Liver (tissue), 9 donors: ENCODE measurements around the gene RARA. TPM values are rescaled to one million over a fixed set of nuclear protein-coding genes. Genes with fewer than 3 reads are reported as not detected.

Experiments
- DNase-seq: peaks from one replicate; pipeline ENCODE4 v3.0.0-alpha.2; 2017; ENCODE audit warnings: low spot score
- H3K27ac ChIP-seq, 2 donors: one replicate each; pipeline ENCODE4 v1.7.0; 2013; ENCODE audit warnings: inconsistent platforms in 2 of 2, low read length in 2 of 2, control low read depth in 1 of 2, low read depth in 1 of 2, mild to moderate bottlenecking in 1 of 2
- H3K27me3 ChIP-seq, 4 donors: one replicate each; pipeline versions ENCODE4 v1.6.1 to v1.7.0; 2013; ENCODE audit warnings: low read length in 3 of 4, inconsistent platforms in 1 of 4, mild to moderate bottlenecking in 1 of 4, moderate library complexity in 1 of 4; ENCODE audit not compliant: control insufficient read depth in 4 of 4, insufficient read depth in 4 of 4
- H3K36me3 ChIP-seq, 4 donors: one replicate each; pipeline versions ENCODE4 v1.6.1 to v1.7.0; 2013; ENCODE audit warnings: low read length in 3 of 4, mild to moderate bottlenecking in 3 of 4, low read depth in 1 of 4, moderate library complexity in 1 of 4; ENCODE audit not compliant: control insufficient read depth in 4 of 4, insufficient read depth in 3 of 4
- H3K4me1 ChIP-seq, 4 donors: one replicate each; pipeline versions ENCODE4 v1.6.1 to v1.7.0; 2013; ENCODE audit warnings: low read length in 3 of 4, mild to moderate bottlenecking in 3 of 4, moderate library complexity in 1 of 4; ENCODE audit not compliant: control insufficient read depth in 4 of 4, insufficient read depth in 4 of 4
- H3K4me3 ChIP-seq, 3 donors: one replicate each; pipeline versions ENCODE4 v1.6.1 to v1.7.0; 2013; ENCODE audit warnings: low read length in 3 of 3, control low read depth in 1 of 3, low read depth in 1 of 3, mild to moderate bottlenecking in 1 of 3
- H3K9ac ChIP-seq, 2 donors: one replicate each; pipeline ENCODE4 v1.7.0; 2013; ENCODE audit warnings: low read length in 2 of 2, mild to moderate bottlenecking in 2 of 2, moderate library complexity in 2 of 2, control low read depth in 1 of 2, low read depth in 1 of 2
- H3K9me3 ChIP-seq, 4 donors: one replicate each; pipeline versions ENCODE4 v1.6.1 to v1.7.0; 2013; ENCODE audit warnings: low read length in 3 of 4; ENCODE audit not compliant: control insufficient read depth in 4 of 4
- CTCF ChIP-seq: fragments of 150-350 bp; IDR thresholded peaks from 2 replicates; pipeline ENCODE4 v1.5.1; 2017; ENCODE audit warnings: improper control_type of control experiment, low read depth, low read length; ENCODE audit not compliant: missing input control
- EGR1 ChIP-seq, 2 donors: IDR thresholded peaks; 2 replicates each; pipeline ENCODE4 v1.6.1; 2016 to 2018; ENCODE audit warnings: antibody characterized with exemption in 2 of 2, low read depth in 2 of 2
- FOXA1 ChIP-seq: IDR thresholded peaks from 2 replicates; pipeline ENCODE4 v1.6.1; 2016; ENCODE audit warnings: antibody characterized with exemption
- FOXA2 ChIP-seq: IDR thresholded peaks from 2 replicates; pipeline ENCODE4 v1.6.1; 2016; ENCODE audit warnings: antibody characterized with exemption
- GABPA ChIP-seq, 2 donors: IDR thresholded peaks in 1 of 2; conservative IDR thresholded peaks in 1 of 2; 2 replicates each; pipeline ENCODE4 v1.6.1; 2016; ENCODE audit warnings: antibody characterized with exemption in 2 of 2, mild to moderate bottlenecking in 1 of 2, moderate library complexity in 1 of 2
- HNF4A ChIP-seq, 2 donors: conservative IDR thresholded peaks; 2 replicates each; pipeline ENCODE4 v1.6.1; 2016; ENCODE audit warnings: antibody characterized with exemption in 2 of 2, mild to moderate bottlenecking in 2 of 2
- JUND ChIP-seq, 2 donors: IDR thresholded peaks; 2 replicates each; pipeline ENCODE4 v1.6.1; 2016; ENCODE audit warnings: antibody characterized with exemption in 2 of 2
- RAD21 ChIP-seq, 2 donors: IDR thresholded peaks; 2 replicates each; pipeline ENCODE4 v1.6.1; 2016; ENCODE audit warnings: antibody characterized with exemption in 2 of 2, mild to moderate bottlenecking in 2 of 2
- REST ChIP-seq: IDR thresholded peaks from 2 replicates; pipeline ENCODE4 v1.6.1; 2016; ENCODE audit warnings: antibody characterized with exemption, mild to moderate bottlenecking
- RXRA ChIP-seq, 2 donors: IDR thresholded peaks; 2 replicates each; pipeline ENCODE4 v1.6.1; 2017 to 2018; ENCODE audit warnings: antibody characterized with exemption in 2 of 2, mild to moderate bottlenecking in 1 of 2
- YY1 ChIP-seq: IDR thresholded peaks from 2 replicates; pipeline ENCODE4 v1.6.1; 2016; ENCODE audit warnings: antibody characterized with exemption, mild to moderate bottlenecking
- WGBS: extraction: QIAGEN DNeasy Blood & Tissue Kit; methylation state at CpG from one replicate; pipeline ENCODE4 v1.1.7; 2013; 5-methylcytosine and 5-hydroxymethylcytosine counted together
- polyA plus RNA-seq, 2 donors: library from polyadenylated mRNA; stranded (reverse) in 1 of 2; unstranded in 1 of 2; fragments of 200-250 nt in 1 of 2; fragments of >200 nt in 1 of 2; fragmentation: Nextera tagmentation in 1 of 2; extraction: Ambion mirVana in 1 of 2; gene quantifications; one replicate each; pipeline versions ENCODE4 v1.2.1 to v1.2.3, GENCODE V29; 2013 to 2015
- total RNA-seq, 2 donors: library from RNA; depleted of rRNA; stranded (reverse); fragments of >200 nt; gene quantifications; one replicate each; pipeline ENCODE4 v1.2.3, GENCODE V29; 2014
- TF ChIP-seq, protein P1 (sequence below): IDR thresholded peaks from 2 replicates; pipeline ENCODE4 v1.6.1; 2016; ENCODE audit warnings: antibody characterized with exemption
- TF ChIP-seq, protein P2 (sequence below): IDR thresholded peaks from 2 replicates; pipeline ENCODE4 v1.6.1; 2016; ENCODE audit warnings: antibody characterized with exemption
- donor health status: healthy.
- donor health status: healthy.
- donor health status: healthy.
- donor health status: healthy.
- donor health status: healthy.

RARA gene
- total and polyA plus RNA-seq, 4 donors, result 6.6 to 26.2 (median 10.8) TPM

DNA sequence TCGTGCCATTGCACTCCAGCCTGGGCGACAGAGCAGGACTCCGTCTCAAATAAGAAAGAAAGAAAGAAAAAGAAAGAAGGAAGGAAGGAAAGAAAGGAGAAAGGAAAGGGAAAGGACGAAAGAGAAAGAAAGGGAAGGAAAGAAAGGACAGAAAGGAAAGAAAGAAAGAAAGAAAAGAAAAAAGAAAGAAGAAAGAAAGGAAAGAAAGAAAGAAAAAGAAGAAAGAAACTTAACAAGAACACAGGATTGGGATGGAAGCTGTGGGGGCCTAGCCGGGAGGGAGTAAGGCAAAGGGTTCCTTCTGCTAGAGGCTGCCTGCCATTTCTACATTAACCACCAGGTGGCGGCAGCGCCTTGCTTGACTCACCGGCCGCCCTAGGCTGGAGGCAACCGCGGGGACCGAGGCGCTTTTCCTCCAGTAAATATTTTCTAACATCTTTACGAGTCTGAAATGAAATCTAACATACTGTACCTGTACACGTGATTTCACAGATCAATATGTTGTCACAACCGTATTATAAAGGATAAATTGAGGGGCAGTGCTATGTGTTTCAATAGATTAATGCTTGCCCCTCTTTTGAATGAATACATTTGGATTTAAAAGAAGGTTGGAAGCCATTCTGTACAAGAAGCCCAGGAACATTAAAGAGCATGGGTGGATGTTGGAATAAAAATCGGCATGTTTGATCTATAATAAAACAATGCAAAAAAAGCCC is 49.5 kb downstream of the RARA start:
- WGBS, result 13% methylated on average over 17 of the region's 17 CpGs
- no peak overlapping the region for H3K4me3 ChIP-seq
- H3K9ac ChIP-seq, result peak overlapping the region; percentile 12 to 30
- no peaks in the 10 kb centered on the region for H3K27me3 ChIP-seq
- peaks cover 2 to 6% (median 4%) of the 10 kb centered on the region in 4 donors for H3K36me3 ChIP-seq
- H3K4me1 ChIP-seq, result peaks cover 10 to 42% (median 35%) of the 10 kb centered on the region in 4 donors
- H3K9me3 ChIP-seq, result no peaks in the 10 kb centered on the region
- no peak for TF ChIP-seq JUND (IDR thresholded peaks at IDR 0.05)
- TF ChIP-seq FOXA1, result no peak
- peak; percentile 43 for TF ChIP-seq YY1
- TF ChIP-seq RXRA (IDR thresholded peaks at IDR 0.05), result peak in 1 of 2 donors; percentile 36
- TF ChIP-seq RAD21 (IDR thresholded peaks at IDR 0.05), result peak; percentile 94 to 98
- no peak for TF ChIP-seq FOXA2
- no peak for TF ChIP-seq EGR1 (IDR thresholded peaks at IDR 0.05; ENCODE audit: low read depth in 2 of 2)
- peak; percentile 98 for TF ChIP-seq CTCF
- peak; percentile 89 for DNase-seq
- H3K27ac ChIP-seq, result peak overlapping the region in 1 of 2 donors; percentile 25

GRCh38 chr17:40360091-40360490 is 51.1 kb downstream of the RARA start:
- H3K36me3 ChIP-seq, result peaks cover 2 to 4% (median 3%) of the 10 kb centered on the region in 4 donors
- no peak overlapping the region for H3K27ac ChIP-seq
- no peaks in the 10 kb centered on the region for H3K9me3 ChIP-seq
- TF ChIP-seq, protein P1, sequence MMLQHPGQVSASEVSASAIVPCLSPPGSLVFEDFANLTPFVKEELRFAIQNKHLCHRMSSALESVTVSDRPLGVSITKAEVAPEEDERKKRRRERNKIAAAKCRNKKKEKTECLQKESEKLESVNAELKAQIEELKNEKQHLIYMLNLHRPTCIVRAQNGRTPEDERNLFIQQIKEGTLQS, result no peak
- no peak for TF ChIP-seq GABPA (IDR thresholded peaks at IDR 0.05 in 1 of 2, conservative IDR thresholded peaks at IDR 0.05 in 1 of 2)
- no peak for TF ChIP-seq EGR1 (IDR thresholded peaks at IDR 0.05; ENCODE audit: low read depth in 2 of 2)
- TF ChIP-seq FOXA2, result no peak
- TF ChIP-seq REST, result no peak
- TF ChIP-seq HNF4A (conservative IDR thresholded peaks at IDR 0.05), result no peak
- TF ChIP-seq, protein P2, sequence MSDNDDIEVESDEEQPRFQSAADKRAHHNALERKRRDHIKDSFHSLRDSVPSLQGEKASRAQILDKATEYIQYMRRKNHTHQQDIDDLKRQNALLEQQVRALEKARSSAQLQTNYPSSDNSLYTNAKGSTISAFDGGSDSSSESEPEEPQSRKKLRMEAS, result no peak
- no peak for TF ChIP-seq YY1
- 92% methylated on average over 8 of the region's 8 CpGs for WGBS
- H3K4me3 ChIP-seq, result no peak overlapping the region
- H3K27me3 ChIP-seq, result no peaks in the 10 kb centered on the region
- no peak overlapping the region for H3K9ac ChIP-seq
- peaks cover 5 to 38% (median 26%) of the 10 kb centered on the region in 4 donors for H3K4me1 ChIP-seq
- no peak for DNase-seq
